H9 (cell line): Measurements from ENCODE around the gene WFDC1. TPM values are rescaled to one million over a fixed set of nuclear protein-coding genes. Genes with fewer than 3 reads are reported as not detected.

ENCODE experiments used
- DNase-seq: peaks from one replicate; pipeline ENCODE4 v3.0.0-alpha.2; 2017
- H2AFZ ChIP-seq: one replicate; pipeline ENCODE4 v1.6.1; 2013; ENCODE audit warnings: mild to moderate bottlenecking, low read length, control low read depth, moderate library complexity
- H2AK5ac ChIP-seq: 2 replicates; pipeline ENCODE4 v1.6.1; 2013; ENCODE audit warnings: low read length, control low read depth, mixed read lengths; ENCODE audit not compliant: insufficient read length
- H2BK120ac ChIP-seq: one replicate; pipeline ENCODE4 v1.6.1; 2013; ENCODE audit warnings: low read depth, mild to moderate bottlenecking, low read length, control low read depth, inconsistent platforms; ENCODE audit not compliant: poor library complexity, severe bottlenecking
- H2BK12ac ChIP-seq: 2 replicates; pipeline ENCODE4 v1.6.1; 2013; ENCODE audit warnings: low read length, control low read depth, mixed read lengths, low read depth; ENCODE audit not compliant: insufficient read length
- H2BK15ac ChIP-seq: 2 replicates; pipeline ENCODE4 v1.6.1; 2013; ENCODE audit warnings: low read depth, low read length, control low read depth
- H2BK20ac ChIP-seq: one replicate; pipeline ENCODE4 v1.6.1; 2013; ENCODE audit warnings: low read depth, mild to moderate bottlenecking, low read length, control low read depth, inconsistent platforms; ENCODE audit not compliant: poor library complexity, severe bottlenecking
- H2BK5ac ChIP-seq: 2 replicates; pipeline ENCODE4 v1.6.1; 2013; ENCODE audit warnings: low read length, control low read depth, mixed read lengths; ENCODE audit not compliant: insufficient read length
- H3K14ac ChIP-seq: 2 replicates; pipeline ENCODE4 v1.6.1; 2013; ENCODE audit warnings: low read length, control low read depth; ENCODE audit not compliant: insufficient read depth
- H3K18ac ChIP-seq: 2 replicates; pipeline ENCODE4 v1.6.1; 2013; ENCODE audit warnings: low read depth, mild to moderate bottlenecking, mixed read lengths, low read length, control low read depth; ENCODE audit not compliant: insufficient read length
- H3K23ac ChIP-seq: 2 replicates; pipeline ENCODE4 v1.6.1; 2013; ENCODE audit warnings: low read length, control low read depth, mixed read lengths, low read depth; ENCODE audit not compliant: insufficient read length
- H3K23me2 ChIP-seq: 2 replicates; pipeline ENCODE4 v1.6.1; 2013; ENCODE audit warnings: low read depth, mild to moderate bottlenecking, mixed read lengths, low read length, control low read depth; ENCODE audit not compliant: insufficient read length, poor library complexity, severe bottlenecking
- H3K27ac ChIP-seq: 2 replicates; pipeline ENCODE4 v1.5.1; 2013; ENCODE audit warnings: low read length, control low read depth, mixed read lengths, low read depth; ENCODE audit not compliant: insufficient read length
- H3K27me3 ChIP-seq: 2 replicates; pipeline ENCODE4 v1.6.1; 2013; ENCODE audit warnings: low read length, control low read depth, inconsistent platforms; ENCODE audit not compliant: insufficient read depth
- H3K4ac ChIP-seq: 2 replicates; pipeline ENCODE4 v1.6.1; 2013; ENCODE audit warnings: low read depth, mild to moderate bottlenecking, control low read depth, inconsistent platforms, low read length, moderate library complexity
- H3K4me1 ChIP-seq: 2 replicates; pipeline ENCODE4 v1.6.1; 2013; ENCODE audit warnings: low read length, control low read depth, inconsistent platforms; ENCODE audit not compliant: insufficient read depth
- H3K4me2 ChIP-seq: 2 replicates; pipeline ENCODE4 v1.6.1; 2013; ENCODE audit warnings: low read length, control low read depth, mixed read lengths; ENCODE audit not compliant: insufficient read length, insufficient read depth
- H3K56ac ChIP-seq: 2 replicates; pipeline ENCODE4 v1.6.1; 2013; ENCODE audit warnings: low read depth, mild to moderate bottlenecking, mixed read lengths, low read length, control low read depth; ENCODE audit not compliant: insufficient read length
- H3K79me1 ChIP-seq: 2 replicates; pipeline ENCODE4 v1.6.1; 2013; ENCODE audit warnings: low read depth, mild to moderate bottlenecking, moderate library complexity, low read length, control low read depth, inconsistent platforms; ENCODE audit not compliant: insufficient read depth, poor library complexity, severe bottlenecking
- H3K79me2 ChIP-seq: 2 replicates; pipeline ENCODE4 v1.6.1; 2013; ENCODE audit warnings: low read length, control low read depth, inconsistent platforms; ENCODE audit not compliant: insufficient read depth
- H3K9ac ChIP-seq: 2 replicates; pipeline ENCODE4 v1.6.1; 2013; ENCODE audit warnings: low read length, control low read depth, mixed read lengths; ENCODE audit not compliant: insufficient read length; ENCODE audit errors: extremely low read depth
- H3K9me3 ChIP-seq: one replicate; pipeline ENCODE4 v1.6.1; 2013; ENCODE audit warnings: low read depth, low read length, inconsistent platforms; ENCODE audit not compliant: control insufficient read depth
- H3T11ph ChIP-seq: one replicate; pipeline ENCODE4 v1.6.1; 2013; ENCODE audit warnings: mild to moderate bottlenecking, low read length, control low read depth, inconsistent platforms
- H4K20me1 ChIP-seq: one replicate; pipeline ENCODE4 v1.6.1; 2013; ENCODE audit not compliant: control insufficient read depth, insufficient read length, insufficient read depth
- H4K5ac ChIP-seq: 2 replicates; pipeline ENCODE4 v1.6.1; 2013; ENCODE audit warnings: low read depth, mild to moderate bottlenecking, mixed read lengths, low read length, control low read depth; ENCODE audit not compliant: insufficient read length
- H4K8ac ChIP-seq: replicated peaks from 2 replicates; pipeline ENCODE4 v1.6.1; 2013; ENCODE audit warnings: low read length, control low read depth, mixed read lengths, low read depth; ENCODE audit not compliant: insufficient read length
- H4K91ac ChIP-seq: 2 replicates; pipeline ENCODE4 v1.6.1; 2013; ENCODE audit warnings: low read depth, mild to moderate bottlenecking, moderate library complexity, mixed read lengths, low read length, control low read depth; ENCODE audit not compliant: insufficient read length
- H3K27ac Mint-ChIP-seq, 3 experiments: 2 replicates in 2 of 3; 3 replicates in 1 of 3; pipeline ENCODE4 v1.8.0; 2020 to 2021; ENCODE audit warnings: mixed read lengths in 3 of 3, mild to moderate bottlenecking in 1 of 3, moderate library complexity in 1 of 3
- H3K27me3 Mint-ChIP-seq: 2 replicates; pipeline ENCODE4 v1.8.0; 2021; ENCODE audit warnings: low read depth, mild to moderate bottlenecking, moderate library complexity, mixed read lengths
- H3K36me3 Mint-ChIP-seq, 3 experiments: 2 replicates in 2 of 3; 3 replicates in 1 of 3; pipeline ENCODE4 v1.8.0; 2020 to 2021; ENCODE audit warnings: low read depth in 3 of 3, mixed read lengths in 3 of 3; ENCODE audit not compliant: insufficient read depth in 1 of 3
- H3K4me1 Mint-ChIP-seq, 2 experiments: 2 replicates each; pipeline ENCODE4 v1.8.0; 2020; ENCODE audit warnings: mixed read lengths in 2 of 2
- H3K4me3 Mint-ChIP-seq, 2 experiments: 2 replicates in 1 of 2; 3 replicates in 1 of 2; pipeline ENCODE4 v1.8.0; 2020 to 2021; ENCODE audit warnings: mild to moderate bottlenecking in 2 of 2, mixed read lengths in 2 of 2, moderate library complexity in 1 of 2
- H3K9me3 Mint-ChIP-seq, 2 experiments: 2 replicates in 1 of 2; 3 replicates in 1 of 2; pipeline ENCODE4 v1.8.0; 2020; ENCODE audit warnings: mild to moderate bottlenecking in 2 of 2, mixed read lengths in 2 of 2, moderate library complexity in 1 of 2
- CTCF ChIP-seq: fragments of 200-600 bp; sonication (generic); conservative IDR thresholded peaks from 3 replicates; pipeline ENCODE4 v1.8.0; 2021; ENCODE audit warnings: antibody characterized with exemption, mild to moderate bottlenecking
- WGBS: extraction: QIAGEN DNeasy Blood & Tissue Kit; methylation state at CpG from one replicate; pipeline ENCODE4 v1.1.7; 2013; ENCODE audit warnings: missing lambda C conversion rate, low lambda C conversion rate, mixed read lengths; ENCODE audit not compliant: insufficient read length; ENCODE audit errors: extremely low coverage; 5-methylcytosine and 5-hydroxymethylcytosine counted together
- total RNA-seq: library from RNA; stranded (reverse); gene quantifications from 2 replicates; pipeline ENCODE4 v1.2.1, GENCODE V29; 2021

Gene WFDC1
- total RNA-seq, 1 experiment from 2014 or later = 0.24 TPM

DNA sequence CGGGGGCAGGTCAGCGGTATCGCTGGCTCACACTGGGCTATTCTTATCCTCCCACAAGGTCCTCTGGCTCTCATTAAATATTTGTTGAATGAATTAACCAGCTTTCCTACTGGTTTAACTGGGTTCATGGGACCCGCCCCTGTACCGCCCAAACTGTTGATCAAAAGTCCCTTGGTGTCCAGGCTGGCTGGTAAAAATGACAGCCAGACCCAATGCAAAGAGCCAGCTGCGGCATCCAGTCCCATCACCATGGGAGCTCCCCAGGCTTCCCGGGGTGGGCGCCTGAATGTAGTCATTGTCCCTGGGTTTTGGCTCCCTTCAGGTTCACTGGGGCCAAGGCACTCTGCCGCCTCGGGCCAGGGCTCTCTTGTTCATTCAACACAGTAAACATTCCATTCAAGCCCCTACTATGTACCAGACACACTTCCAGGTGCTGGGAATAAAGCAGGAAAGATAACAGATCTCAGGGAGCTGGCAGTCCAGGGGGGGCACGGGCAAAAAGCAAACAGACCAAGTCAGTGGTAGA, 62.0 kb downstream of the WFDC1 start:
- Histone ChIP-seq H3K23ac (no peak overlapping the region), H4K8ac (no peak overlapping the region), H2BK12ac (no peak overlapping the region), H4K91ac (no peak overlapping the region), H2AFZ (no peak overlapping the region), H3K79me2 (no peaks in the 10 kb centered on the region), H2BK5ac (no peak overlapping the region), H3K23me2 (no peaks in the 10 kb centered on the region), H3K56ac (no peak overlapping the region), H2BK20ac (no peak overlapping the region), H3T11ph (no peak overlapping the region), H3K27me3 (no peaks in the 10 kb centered on the region), H3K18ac (no peak overlapping the region), H3K4me1 (no peaks in the 10 kb centered on the region), H2BK15ac (no peak overlapping the region), H4K5ac (no peak overlapping the region), H2AK5ac (no peak overlapping the region), H3K9me3 (no peaks in the 10 kb centered on the region), H3K27ac (no peak overlapping the region), H3K9ac (no peak overlapping the region), H3K79me1 (no peaks in the 10 kb centered on the region), H3K14ac (no peak overlapping the region), H3K4ac (no peak overlapping the region), H2BK120ac (no peak overlapping the region), H3K4me2 (no peak overlapping the region), H4K20me1 (no peaks in the 10 kb centered on the region)
- H3K36me3 Mint-ChIP-seq = no peaks in the 10 kb centered on the region; a peak in 1 of 7 replicates
- DNase-seq = no peak
- peaks cover 17 to 28% of the 10 kb centered on the region in 2 experiments for H3K4me1 Mint-ChIP-seq
- TF ChIP-seq CTCF = no peak
- no peaks in the 10 kb centered on the region; a peak in 1 of 5 replicates for H3K9me3 Mint-ChIP-seq
- WGBS = no CpG with 5 or more reads among the region's 11 CpGs
- H3K4me3 Mint-ChIP-seq = no peak overlapping the region
- peaks cover 3% of the 10 kb centered on the region for H3K27me3 Mint-ChIP-seq
- H3K27ac Mint-ChIP-seq = no peak overlapping the region; a peak in 1 of 7 replicates
